ENCODE measurements around the gene NDFIP1.
"Not testable (repeated sequence)": the region's sequence is repeated elsewhere in the genome, so short reads cannot be mapped to it uniquely, and the experiment has no call there.

Gene NDFIP1

DNA sequence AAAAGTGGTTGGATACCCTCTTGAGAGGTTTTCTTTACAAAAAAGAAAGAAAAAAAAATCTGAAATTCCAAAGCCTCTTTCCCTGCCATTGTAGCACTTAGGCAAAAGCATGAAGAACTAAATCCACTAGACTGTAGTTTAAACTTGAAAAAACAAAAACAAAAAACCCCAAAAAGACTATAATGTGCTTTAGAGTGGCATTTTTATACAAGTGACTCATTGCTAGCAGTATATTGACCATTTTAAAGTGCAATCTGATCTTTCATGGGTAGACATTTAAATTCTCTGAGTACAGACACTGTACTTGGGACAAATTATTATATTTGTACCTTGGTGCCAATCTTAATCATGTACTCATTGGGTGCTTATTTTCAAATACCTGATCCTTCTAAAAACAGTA is 50.8 kb downstream of the NDFIP1 start:
- no peak for DNase-seq

DNA sequence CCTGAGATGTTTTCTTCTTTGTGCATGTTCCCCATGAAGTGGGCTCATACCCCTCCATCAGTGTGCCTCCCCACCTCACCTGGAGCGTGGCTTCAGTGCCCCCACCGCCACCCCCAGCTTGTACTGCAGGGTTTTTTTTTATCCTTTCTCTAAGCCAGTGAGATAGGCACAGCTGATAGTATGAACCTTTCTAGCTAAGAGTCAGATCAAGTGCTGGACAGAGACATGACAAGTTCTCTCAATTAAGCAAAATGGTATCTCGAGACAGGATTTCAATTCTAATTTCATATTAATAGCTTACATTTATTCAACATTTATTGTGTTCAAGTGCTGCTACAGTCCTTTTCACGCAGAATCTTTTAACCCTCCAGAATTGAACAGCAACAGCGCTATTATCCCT is 55.7 kb downstream of the NDFIP1 start:
- DNase-seq, result no peak

DNA sequence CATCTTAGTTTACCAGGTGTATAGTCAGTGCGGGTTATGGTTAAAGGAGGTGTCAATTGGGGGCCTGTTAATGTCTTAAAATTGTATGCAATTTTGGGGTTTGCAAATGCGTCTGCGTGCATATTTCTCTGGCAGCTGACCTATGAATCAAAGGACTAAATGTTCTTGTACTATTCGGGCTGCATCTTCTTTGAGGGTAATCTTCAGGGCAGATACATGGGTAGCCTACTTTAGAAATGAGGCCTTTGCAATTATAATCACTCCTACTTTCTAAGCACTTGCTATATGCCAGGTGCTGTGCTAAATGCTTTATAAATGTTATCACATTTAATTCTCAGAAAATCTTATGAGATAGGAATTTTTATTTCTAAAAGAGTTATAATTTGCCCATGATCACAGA is 58.2 kb downstream of the NDFIP1 start:
- DNase-seq, result no peak

DNA sequence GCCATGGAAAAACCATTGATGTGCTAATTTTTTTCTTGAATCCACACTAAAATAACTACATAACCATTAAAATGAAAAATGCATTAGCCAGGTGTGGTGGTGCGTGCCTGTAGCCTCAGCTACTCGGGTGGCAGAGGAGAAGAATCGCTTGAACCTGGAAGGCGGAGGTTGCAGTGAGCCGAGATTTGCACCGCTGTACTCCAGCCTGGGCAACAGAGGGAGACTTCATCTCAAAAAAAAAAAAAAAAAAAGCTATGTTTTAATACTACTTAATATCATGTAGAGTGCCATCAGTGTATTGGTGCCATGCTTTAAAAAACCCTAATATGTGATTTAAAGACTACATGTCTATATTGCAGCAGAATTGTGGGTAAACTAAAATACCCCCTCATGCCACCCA is 58.9 kb downstream of the NDFIP1 start:
- no peak for DNase-seq

DNA sequence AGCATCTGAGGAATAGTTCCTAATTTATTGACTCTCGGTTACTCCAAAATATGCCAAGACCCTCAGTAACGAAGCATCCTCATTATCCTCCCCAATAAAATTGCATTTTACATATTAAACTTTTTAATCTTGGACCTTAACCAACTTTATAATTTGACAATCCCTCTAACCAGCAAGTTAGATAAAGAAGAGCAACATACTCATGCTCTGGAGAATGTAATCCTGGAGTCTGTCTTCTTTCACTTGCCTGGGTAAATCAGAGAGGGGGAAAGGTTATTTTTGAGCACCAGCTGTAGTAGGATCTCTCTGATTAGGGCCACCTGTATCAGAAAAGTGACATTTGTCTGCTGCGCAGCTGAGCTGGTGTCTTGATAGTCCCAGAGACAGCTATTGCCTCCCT is 59.8 kb downstream of the NDFIP1 start:
- no peak for DNase-seq

DNA sequence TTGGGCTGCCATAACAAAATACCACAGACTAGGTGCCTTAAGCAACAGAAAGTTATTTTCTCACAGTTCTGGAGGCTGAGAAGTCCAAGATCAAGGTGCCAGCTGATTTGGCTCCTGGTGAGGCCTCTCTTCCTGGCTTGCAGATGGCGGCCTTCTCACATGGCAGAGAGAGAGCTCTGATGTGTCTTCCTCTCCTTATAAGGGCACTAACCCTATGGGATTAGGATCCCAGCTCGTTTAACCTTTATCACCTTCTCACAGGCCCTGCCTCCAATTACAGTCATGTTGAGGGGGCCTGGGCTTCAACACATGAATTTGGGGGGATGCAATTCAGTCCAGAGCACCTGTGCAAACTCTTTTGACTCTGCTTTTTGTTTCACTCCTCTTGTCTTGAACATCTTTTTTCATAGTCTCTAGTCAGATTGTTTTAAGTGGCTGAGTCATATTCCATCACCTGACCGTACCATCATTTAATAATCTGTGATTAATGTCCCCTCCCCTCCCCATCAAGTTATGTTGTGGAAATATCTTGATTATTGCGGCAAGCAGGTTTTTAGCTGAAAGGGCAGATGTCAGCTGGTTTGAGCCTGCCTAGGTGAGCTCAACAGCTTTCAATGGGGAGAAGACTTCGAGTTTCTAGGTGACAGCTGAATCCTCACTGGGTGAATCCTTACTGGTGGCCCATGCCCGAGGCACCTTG is 61.8 kb downstream of the NDFIP1 start:
- DNase-seq, result no peak

DNA sequence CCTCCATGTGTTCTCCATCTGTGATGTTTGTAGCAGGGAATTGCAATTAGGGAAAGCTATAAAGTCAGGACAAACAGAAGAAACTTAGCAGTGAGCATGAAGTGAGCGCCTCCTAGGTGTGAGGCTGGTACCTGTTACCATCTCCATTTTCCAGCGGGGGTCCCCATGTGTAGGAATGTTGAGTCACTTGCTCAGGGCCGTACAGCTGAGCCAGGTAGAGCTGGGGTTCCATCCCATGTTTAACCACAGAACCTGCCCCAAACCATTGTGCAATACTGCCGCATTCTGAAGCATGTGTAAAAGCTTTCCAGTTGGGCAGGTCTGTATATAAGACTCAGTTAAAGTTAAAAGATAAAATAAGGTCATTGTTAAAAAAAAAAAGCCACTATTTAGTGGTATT is 62.7 kb downstream of the NDFIP1 start:
- DNase-seq, result no peak

DNA sequence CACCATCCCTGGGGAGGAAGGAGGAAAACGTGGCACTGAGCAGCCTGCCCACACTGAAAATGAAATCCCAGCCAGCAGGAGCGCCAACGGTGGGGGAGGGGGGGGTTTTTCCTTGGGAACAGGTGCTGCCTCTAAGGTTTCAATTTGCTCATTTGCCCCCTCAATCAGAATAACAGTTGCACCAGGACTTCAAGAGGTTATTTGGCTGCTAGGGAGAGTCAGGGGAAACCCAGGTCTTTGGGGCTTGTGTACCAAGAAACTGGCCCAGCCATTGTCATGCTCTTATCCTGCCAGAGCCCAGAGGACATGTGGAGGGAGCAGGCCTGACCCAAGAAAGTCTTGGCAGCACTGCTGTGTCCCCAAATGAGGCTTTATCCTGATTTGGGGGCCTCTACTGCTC is 66.5 kb downstream of the NDFIP1 start:
- peak; percentile 61 for DNase-seq

DNA sequence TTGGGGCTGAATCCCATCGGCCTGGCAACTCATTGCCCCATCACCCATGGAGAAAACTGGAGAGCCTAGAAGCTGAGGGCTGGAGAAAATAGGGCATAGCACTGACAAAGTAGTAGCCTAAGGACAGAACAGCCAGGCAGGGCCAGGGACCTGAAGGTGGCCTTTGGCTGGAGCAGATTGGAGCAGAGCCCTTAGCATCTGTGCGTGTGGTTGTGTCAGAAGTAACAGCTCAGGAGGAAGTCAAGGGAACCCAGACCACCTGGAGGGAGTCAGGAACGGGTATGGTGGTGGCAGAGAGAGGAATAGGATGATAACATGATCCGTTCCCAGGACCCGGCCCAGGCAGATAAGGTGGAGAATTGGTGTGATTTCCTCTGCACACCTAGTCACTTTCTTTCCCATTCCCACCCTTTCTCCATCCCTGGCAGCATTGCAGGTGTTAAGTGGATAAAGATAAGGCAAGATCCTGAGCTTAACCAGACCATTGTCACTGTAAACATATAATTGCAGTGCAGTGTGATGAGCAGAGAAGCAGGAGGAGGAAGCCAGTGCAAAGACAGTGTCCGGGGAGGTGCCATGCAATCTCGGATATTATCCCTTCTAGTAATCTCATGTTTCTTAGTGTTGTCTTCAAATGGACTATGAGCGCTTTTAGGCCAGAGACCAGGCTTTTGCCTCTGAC is 67.0 kb downstream of the NDFIP1 start:
- DNase-seq, result no peak

DNA sequence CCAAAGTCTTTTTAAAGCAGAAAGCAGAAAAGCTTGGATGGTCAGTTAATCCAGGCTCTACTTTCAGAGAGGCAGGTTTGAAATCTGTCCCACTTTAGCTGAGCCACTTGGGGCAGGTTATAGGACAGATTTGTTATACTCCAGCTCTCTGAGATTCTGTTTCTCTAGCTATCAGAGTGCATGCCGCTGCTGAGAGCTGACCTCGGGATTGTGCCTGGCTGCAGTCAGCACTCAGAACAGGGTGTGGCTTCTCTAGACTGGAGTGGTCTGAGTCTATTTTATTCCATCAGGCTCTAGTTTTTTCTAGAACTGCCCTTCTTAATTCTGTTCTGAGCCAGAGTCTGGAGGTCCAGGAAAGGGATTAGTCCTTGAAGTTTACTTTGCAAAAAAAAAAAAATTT is 67.7 kb downstream of the NDFIP1 start:
- no peak for DNase-seq

DNA sequence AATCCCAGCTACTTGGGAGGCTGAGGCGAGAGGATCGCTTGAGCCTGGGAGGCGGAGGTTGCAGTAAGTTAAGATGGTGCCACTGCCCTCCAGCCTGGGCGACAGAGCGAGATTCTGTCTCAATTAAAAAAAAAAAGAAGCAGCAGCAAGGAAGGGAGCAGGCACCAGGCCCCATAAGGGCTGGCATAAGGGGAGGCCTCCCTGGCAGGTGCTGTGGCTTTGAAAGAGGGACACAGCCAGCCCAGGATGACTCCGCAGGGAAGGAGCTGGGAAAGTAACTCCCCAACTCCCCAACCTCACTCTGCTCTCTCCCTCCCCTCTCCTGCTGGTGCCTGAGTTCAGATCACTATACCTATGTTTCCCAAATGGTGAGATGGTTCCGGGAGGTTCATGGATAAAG is 70.1 kb downstream of the NDFIP1 start:
- DNase-seq, result no peak

DNA sequence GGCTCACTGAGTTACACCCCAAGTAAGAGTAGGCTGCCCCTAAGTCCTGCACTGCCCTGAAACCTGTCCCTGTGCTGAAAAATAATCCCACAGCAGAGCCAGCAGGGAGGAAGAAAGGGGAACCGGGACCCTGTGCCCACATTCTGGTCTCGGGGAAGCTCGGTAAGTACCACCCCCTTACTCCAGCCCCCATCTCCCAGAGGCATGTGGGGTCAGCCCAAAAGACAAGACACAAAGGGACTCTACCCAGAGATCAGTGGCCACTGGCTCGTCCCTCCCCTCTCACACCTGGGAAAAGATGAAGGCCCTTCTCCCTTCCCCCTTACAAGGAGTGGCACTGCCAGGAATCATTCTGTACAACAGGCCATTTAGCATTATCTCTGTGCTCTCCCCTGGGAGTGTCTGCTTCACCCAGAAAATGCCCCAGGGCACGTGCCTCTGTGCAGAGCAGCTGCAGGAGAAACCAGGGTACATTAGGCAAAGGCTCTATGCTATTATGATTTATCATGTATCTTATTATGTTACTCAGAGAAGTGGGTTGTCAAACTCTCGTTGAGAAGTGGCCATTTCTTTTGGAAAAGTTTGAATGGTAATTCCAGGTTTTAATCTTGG is 71.3 kb downstream of the NDFIP1 start:
- no peak for DNase-seq

DNA sequence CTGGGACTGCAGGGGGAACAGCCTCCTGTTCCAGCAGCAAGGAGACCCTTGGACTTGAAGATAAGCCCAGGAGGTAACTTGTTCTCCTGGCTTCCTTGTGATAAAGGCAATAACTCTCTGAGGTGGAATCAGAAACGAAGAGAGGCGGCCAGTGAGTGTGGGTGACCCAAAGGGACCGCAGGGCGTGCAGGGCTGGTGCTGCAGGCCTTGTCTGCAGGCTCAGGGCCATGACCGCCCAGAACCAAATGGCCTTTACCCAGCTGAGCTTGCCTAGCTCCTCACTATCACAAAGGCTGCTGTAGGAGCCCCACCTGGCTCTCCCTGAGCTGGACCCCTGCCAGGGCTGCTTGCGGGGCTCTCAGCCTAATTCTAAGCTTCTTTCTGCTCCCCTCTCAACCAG is 72.5 kb downstream of the NDFIP1 start:
- DNase-seq, result no peak

DNA sequence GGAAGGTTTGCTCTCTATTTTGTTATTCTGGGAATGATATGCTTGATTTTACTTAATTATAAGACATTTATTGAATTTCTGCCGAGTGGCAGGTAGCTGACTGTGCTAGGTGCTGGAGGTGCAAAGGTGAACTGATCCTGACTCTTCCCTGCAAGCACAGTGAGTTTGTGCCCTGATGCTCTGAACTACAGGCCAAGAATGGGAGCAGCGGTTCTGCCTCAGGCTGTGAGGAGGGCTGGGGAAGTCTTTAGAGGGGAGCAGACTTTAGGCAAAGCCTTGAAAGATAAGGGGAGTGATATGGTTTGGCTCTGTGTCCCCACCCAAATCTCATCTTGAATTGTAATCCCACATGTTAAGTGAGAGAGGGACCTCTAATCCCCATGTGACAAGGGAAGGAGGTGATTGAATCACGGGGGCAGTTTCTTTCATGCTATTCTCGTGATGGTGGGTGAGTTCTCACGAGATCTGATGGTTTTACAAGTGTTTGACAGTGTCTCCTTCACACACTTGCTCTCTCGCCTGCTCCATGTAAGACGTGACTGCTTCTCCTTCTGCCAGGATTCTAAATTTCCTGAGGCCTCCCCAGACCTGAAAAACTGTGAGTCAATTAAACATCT is 73.1 kb downstream of the NDFIP1 start:
- DNase-seq, result no peak

DNA sequence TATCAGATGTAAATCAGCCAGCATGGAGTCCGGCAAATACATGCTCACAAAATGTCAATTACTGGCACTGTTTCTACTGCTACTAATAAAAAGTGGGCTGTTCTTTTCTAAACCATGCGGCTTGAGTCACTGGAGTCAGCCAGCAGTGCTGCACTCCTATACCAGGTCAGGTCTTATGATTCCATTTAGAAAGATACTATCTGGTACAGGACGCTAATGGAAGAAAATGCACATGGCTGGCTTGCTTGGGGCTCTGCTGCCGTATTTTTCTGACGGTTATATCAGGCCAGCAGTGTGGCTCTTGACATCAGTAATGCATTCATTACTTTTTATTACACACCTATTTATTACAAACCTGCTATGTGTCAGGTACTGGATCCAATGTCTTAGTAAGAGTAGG is 74.3 kb downstream of the NDFIP1 start:
- no peak for DNase-seq

DNA sequence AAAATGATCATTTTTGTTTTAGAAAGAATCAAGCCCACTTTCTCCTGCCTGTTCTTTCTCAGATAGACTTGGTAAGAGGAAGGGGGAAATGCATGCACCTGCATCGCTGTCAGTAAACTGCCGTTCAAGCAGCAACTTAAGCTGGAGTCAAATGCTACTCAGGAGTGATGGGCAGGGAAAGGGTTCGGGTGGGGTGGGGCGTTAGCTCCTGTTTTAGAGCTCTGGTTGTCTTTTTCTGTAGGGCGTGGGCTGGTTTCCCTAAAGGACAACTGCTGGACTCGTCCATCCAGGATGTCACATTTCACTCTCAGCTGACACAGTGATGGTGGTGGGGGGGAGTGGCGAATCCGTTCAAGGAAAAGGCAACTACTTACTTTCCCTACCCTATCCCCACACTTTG is 75.0 kb downstream of the NDFIP1 start:
- DNase-seq, result no peak

DNA sequence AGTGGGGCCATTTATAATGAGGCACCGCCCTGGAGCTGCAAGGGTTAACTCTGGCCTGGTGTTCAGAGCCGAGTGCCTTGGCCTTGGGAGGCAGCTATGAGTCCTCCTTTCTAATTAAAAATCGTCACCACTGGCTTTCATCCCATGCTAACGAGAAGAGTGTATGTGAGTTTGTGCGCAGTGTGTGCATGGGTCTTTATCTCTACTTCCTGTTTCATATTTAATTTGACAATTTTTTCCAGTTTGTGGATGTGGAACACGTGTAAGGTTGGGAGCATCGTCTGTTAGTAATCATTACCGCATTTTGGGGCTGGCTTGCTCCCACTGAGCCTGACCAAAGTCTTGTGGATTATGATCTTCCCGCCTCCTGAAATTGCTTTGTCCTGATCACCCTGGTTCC is 76.4 kb downstream of the NDFIP1 start:
- peak; percentile 19 for DNase-seq

DNA sequence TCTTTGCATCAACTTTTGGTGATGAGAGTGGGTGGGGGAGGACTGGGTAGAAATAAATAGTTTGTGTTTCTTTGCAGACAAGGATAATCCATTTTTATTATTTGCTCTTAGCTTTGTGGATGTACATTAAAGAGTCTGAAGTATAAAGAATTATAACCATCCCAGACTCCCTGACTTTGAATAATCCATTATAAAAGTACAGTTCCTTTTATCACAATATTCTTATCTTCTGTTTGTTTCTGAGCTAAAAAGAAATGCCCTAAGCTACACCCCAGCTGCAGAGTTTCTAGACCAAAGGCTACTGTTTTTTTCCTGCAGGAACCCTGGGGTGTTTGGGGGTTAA is 77.9 kb downstream of the NDFIP1 start:
- no peak for DNase-seq

DNA sequence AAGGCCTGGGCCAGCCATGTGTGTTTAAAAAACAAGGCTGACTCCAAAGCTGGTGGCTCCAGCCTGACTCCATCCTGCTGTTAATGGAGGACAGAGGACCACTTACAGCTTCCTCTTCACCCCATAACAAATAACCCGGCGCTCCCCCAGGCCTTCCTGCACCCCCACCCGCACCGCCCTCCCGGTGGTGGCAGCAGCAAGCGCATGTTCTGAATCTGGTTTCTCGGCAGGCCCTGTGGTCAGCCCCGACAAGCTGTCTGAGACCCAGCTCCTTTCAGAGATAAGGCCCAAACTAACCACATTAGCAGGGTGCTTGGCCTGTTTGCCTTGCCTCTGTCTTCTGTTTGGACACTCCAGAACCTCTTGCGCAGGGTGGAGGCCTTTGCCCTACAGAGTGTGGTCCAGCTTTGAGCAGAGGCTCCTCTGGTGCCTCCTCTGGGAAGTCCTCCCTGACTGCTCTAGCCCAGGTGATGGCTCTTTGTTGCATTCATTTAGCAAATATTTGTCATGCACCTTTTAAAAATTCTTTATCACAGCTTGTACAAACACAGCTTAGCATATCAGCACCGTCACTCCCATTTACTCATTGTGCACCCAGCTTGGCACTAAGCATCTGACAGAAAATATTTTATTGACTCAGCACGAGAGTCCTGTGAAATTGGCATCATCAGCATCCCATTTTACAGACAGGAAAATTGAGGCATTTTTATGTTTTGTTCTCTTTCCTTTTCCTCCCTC is 78.4 kb downstream of the NDFIP1 start:
- DNase-seq, result peak; percentile 21

DNA sequence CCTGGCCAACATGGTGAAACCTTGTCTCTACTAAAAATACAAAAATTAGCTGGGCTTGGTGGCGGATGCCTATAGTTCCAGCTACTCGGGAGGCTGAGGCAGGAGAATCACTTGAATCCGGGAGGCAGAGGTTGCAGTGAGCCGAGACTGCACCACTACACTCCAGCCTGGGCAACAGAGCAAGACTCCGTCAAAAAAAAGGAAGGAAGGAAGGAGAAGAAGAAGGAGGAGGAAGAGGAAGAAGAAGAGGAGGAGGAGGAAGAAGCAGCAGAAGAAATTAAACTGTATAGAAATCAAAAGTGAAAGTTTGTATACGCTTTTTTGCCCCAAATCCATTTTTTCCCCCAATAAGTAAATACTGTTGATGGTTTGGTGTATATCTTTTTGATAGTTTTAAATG is 80.1 kb downstream of the NDFIP1 start:
- DNase-seq, result not testable (repeated sequence)

DNA sequence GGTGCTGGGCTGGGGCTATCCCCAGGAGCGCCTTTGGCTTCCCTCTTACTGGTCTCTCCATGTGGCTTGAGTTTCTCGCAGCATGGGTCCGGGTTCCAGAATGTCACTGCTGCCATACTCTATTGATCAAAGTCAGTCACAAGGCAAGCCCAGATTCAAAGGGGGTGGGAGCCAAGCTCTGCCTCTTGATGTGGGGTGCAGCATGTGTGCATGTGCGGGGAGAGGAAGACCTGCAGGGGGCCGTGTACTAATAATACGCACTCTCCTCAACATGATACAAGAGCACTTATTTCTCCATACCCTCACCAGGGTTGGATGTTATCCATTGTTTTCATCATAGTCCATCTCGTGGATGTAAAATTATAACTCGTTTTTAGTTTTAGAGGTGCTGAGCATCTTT is 81.2 kb downstream of the NDFIP1 start:
- DNase-seq, result no peak

DNA sequence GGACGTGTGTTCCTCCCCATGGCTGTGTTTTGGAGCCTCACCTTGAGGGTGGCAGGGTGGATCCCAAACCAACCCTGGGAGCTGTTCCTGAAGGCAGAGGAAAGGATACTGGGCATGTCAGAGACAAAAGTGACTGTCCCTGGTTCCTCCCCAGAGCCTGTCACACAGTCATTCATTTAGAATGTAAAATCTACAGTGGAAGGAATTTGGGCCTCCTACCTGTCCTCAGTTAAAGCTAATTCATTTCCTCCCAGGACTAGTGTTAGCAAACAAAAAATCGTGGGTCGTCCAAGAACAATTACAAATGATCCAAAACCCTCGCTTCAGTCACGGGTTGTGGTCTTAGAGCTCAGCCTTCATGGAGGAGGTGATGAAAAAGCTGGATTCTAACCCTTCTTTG is 83.2 kb downstream of the NDFIP1 start:
- DNase-seq, result no peak

DNA sequence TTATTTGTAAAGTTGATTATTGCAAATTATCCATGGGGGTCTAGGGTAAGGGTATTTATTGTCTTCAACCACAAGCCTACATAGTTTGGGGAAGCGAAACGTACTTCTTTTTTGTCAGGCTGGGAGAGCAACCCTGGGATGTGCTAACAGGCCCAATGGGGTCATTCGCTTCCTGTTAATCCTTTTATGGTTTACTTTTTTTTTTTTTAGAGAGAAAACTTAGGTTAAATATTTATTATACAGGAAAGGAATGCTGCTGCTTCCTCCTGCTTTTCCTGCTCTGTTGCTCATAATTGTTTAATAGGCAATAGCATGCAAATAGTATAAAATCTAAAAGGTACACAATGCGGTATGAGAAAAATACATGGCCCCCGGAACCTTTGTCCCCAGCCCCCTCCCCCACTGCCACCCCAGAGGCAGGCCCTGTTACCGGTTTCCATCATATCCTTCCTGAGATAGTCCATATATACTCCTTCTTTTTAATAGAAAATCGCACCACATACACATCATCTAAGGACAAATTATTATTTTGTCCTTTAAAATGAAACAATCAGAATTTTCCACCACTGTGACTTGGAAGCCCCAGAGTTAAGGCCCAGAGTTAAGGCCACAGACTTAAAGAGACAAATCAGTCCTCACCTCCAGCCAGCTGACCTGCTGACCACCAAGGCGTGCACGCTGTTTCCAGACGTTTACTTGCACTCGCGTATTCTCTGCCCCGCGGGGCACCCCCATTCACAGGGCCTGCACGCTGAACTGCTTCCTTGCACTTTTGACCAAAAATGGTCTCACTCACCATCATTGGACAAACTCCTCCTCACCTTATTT is 83.9 kb downstream of the NDFIP1 start:
- DNase-seq, result no peak
